SIG-M5 treated with dmso at 0.1 percent for 504 hours (cell line): Measurements from ENCODE around the gene WDHD1.
"Not testable (repeated sequence)": the region's sequence is repeated elsewhere in the genome, so short reads cannot be mapped to it uniquely, and the experiment has no call there.

Experiments used
- DNase-seq: peaks from one replicate; lab custom pipeline; 2025; ENCODE audit not compliant: unreplicated experiment; lab: John Stamatoyannopoulos, UW

The WDHD1 gene

DNA sequence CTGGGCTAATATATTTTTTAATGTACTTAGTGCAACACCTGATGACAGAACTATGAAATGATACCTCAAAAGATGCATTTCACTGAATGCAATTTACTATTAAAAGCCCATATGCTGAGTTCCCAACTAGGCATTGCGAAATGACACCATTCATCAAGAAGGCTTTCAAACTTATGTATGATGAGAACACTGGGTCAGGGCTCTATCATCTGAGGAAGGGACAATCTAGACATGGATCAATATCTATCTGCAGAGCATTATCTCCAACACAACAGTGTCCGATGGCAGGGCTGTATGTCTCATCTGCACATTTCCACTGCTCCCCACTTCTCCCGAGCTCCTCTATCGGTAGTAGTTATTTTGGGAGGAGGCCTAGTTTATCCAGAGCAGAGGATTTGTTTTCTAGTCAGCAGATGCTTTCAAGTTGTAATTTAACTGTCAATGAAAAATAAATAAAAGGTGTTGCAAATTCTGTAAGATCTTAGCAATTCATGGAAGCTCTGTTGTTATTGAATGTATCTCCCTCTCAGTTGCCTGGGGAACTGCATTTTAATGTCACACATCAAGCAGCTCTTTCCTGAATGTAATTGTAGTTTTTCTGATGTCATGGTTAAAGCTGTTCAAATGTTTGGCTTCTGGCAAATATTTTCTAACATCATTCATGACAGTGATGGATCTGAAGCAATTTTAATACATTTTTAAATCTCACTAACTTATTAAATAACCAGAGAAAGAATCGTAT, 116.9 kb downstream of the WDHD1 start:
- no peak for DNase-seq

DNA sequence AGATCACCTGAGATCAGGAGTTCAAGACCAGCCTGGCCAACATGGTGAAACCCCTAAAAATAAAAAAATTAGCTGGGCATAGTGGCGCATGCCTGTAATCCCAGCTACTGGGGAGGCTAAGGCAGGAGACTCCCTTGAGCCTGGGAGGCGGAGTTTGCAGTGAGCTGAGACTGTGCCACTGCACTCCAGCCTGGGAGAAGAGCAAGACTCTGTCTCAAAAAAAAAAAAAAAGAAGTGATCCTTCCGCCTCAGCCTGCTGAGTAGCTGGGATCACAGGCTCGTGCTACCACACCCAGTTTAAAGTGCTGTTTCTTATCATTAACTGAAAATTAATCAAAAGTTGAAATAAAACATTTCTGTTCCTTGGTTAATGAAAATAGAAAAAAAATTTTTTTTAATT, 117.9 kb downstream of the WDHD1 start:
- not testable (repeated sequence) for DNase-seq

DNA sequence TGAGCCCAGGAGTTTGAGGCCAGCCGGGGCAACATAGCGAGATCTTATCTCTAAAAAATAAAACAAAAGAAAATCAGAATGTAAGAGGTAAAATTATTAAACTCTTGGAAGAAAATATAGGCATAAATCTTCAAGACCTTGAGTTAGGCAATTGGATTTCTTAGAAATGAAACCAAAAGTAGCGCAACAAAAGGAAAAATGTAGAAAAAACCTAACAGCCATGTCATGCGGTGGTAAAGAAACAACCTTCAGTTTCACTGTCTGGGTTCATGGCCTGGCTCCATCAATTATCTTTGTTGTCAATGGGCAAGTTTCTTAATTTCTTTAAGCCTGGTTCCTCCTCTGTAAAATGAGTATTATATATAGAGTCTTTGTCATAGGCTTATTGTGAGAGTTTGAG, 118.7 kb downstream of the WDHD1 start:
- DNase-seq = no peak

DNA sequence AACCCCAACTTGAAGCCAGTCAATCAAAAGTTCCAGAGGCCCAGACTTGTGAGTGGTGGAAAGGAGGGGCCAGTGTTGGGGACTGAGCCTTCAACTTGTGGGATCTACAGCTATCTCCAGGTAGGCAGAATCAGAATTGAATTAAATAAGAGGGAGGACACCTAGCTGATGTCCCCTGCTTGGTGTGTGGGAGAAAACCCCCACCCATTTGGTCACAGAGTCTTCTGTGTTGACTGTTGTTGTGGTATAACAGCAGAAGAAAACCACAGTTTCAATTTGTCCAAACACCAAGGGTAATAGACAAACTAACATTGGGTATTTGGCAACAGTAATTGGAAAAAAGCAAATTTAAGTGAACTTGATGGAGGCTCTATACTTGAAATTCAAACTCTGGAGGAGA, 120.8 kb downstream of the WDHD1 start:
- no peak for DNase-seq

DNA sequence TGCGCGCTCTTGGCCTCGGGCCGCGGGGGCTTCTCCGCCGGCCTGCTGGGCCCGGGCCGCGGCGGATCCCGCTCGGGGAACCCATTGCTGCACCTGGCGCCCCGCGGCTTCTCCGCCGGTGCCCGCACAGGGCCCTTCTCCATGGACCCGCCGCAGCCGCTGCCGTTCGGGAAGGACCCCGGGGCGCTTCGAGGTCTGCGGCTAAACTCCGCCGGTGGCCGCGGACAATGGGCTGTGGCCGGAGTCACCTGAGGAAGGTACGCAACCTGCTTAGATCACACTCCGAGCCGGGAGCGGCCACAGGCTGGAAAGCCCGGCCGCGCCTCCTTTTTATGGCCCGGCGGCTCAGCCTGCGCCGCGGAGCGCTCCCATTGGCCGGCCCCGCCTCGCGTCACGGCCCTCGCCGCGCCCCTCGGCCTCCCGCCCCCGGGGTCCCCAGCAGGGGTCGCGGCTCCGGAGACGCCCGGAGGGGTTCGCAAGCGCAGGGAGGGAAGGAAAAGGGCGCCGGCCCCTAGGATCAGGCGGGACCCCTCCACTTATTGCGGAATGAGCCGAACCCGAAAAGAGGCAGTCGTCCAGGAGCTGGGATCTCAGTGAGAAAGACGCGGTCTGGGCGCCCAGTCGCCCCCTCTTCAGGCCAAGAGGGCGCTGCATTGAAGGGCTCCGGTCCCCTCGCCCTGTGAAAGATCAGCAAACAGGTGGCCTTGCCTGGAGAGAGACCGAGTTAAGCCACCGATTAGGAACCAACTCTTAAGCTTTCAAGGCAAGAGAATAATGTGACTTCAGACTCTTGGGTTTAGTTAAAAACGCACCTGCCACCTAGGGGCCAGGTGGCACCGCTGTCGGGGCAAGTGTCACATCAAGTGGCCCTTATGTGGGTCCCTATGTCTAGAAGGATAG, 124.1 kb downstream of the WDHD1 start, which contains the start of gene GCH1:
Gene GCH1 (minus strand): TSS at position 306 of the 900 bp plus-strand sequence. CDS start 163 bp downstream, at position 143.
- DNase-seq = peak; percentile 40

DNA sequence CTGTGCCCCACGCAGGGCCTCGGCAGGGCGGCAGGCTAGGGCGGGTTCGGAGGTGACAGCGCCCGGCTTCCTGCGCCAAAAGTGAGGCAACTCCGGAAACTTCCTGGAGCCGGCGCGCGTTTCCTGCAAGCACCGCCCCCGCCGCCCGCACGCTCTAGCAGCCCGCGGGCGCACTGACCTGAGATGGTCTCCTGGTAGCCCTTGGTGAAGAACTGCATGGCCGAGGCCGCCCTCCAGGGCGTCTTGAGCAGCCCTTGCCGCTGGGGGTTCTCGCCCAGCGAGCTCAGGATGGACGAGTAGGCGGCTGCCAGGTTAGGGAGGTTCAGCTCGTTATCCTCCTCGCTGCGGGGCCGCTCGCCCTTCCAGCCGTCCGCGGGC, 124.8 kb downstream of the WDHD1 start:
- DNase-seq = peak; percentile 61

DNA sequence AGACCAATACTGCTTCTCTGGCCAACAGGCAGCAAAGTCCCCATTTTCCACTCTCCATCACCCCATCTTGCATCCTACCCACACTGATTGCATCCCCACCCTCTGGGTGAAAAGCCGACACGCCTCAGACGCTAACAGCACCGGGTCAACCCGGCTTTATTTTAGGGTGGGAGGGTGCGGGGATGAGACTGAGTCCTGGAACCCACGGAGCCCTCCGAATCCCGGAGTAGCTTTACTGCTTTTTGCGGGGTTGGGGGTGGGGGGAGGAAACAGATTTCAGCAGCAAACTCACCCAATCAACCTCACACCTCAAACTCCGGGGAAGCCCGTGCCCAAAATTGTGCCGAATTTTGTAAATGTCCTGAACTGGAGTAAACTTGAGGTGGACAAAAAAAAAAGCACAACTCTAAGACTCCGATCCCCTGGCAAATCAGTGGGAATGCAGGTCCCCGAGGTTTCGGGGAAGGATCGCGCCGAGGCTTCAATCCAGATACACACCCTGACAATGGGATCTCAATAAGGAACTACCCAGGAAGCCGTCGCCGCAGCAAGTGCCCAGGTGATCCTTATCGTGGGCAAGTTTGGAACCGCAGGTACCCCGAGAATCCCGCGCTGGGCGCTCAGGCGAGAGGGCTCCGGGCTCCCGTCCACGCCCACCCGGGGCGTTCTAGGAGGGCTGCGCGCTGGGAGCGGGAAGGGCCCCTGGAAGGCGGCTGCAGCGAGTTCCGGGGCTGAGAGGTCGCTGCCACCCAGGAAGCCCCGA, 125.3 kb downstream of the WDHD1 start:
- no peak for DNase-seq

DNA sequence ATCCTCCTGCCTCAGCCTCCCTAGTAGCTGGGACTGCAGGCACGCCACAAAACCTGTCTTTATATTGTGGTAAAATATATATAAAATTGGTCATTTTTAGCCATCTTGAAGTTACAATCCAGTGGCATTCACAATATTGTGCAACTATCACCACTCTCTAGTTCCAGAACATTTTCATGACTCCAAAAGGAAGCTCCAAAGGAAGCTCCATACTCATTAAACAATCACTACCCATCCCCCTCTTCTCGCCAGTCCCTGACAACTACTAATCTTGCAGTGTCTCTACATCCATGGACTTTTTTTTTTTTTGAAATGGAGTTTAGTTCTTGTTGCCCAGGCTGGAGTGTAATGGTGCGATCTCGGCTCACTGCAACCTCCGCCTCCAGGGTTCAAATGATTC, 127.3 kb downstream of the WDHD1 start:
- no peak for DNase-seq

DNA sequence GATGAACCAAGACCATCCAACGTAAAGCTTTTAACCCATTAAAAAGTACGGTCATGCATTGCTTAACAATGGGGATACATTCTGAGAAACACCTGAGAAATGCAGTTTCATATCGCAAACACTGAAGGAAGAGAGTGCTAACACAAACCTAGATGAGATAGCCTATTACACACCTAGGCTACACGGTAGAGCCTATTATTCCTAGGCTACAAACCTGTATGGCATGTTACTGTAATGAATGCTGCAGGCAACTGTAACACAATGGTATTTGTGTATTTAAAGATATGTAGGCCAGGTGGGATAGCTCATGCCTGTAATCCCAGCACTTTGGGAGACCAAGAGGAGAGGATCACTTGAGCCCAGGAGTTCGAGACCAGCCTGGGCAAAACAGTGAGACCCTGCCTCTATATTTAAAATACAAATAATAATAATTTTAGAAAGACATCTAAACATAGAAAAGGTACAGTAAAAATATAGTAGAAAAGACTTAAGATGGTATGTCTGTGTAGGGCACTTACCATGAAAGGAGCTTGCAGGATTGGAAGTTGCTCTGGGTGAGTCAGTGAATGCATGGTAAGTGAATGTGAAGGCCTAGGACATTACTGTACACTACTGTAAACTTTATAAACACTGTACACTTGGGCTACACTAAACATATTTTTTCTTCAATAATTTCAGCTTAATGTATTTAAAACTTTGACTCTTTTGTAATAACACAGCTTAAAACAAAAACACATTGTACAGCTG, 128.9 kb downstream of the WDHD1 start:
- DNase-seq = not testable (repeated sequence)

DNA sequence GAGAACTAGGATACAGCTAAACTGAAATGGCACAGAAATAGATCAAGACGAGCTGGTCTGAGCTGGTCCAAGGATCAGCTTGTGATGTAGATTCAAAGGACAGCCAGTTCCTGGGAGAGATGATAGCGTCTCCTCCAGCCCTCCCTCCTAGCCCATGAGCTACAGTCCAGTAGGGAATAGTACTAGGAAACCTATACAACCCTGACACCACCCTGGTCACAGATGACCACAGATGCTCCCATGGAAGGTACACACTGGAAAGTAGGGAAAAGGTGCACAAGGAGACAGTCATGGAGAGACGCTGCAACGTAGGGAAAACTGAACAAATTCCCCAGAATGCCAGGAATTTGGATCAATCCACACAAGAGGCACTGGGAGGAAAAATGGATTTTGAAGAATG, 131.2 kb downstream of the WDHD1 start:
- no peak for DNase-seq

DNA sequence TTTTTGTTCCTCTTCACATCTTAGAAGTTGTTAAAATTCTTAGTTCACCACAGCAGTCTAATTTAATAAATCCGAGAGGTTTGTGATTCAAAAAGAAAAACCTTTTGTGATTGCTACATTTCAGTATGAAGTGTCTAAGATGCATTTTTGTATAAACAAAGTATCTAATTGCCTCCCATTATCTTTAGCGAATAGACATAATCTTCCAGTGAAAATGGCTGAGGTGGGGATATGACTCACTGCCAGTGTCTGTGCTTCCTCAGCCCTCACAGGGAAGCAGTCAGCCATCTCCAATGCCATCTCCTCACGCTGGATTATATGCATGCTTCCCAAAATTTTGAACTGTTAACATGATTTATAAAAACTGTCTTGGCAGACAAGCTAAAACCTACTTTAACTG, 131.9 kb downstream of the WDHD1 start:
- no peak for DNase-seq

DNA sequence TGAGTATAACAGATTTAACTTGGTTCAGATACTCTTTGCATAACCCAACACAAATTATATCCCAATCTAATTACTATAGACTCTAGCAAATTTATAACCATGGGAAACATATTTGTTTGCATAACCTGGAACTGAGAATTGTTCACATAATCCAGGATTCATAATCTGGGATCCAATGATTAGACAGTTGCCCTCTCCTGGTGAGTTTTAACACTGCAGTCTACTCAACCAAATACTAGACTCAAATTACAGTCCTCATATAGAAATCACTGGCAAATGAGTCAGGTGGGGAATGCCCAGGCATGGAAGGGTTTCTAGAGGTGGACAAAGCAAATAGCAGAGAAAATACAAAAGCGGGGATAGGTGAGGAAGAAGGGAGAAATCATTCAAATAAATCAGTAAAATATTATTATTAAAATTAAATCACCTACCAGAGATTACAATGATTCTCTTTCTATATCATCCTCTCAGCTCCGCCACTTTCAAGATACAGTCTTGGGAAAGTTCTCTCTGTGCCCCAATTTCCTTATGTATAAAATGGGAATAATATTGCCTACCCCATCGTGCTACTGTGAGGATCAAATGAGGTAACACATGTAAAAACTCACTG, 133.6 kb downstream of the WDHD1 start:
- DNase-seq = peak; percentile 22

DNA sequence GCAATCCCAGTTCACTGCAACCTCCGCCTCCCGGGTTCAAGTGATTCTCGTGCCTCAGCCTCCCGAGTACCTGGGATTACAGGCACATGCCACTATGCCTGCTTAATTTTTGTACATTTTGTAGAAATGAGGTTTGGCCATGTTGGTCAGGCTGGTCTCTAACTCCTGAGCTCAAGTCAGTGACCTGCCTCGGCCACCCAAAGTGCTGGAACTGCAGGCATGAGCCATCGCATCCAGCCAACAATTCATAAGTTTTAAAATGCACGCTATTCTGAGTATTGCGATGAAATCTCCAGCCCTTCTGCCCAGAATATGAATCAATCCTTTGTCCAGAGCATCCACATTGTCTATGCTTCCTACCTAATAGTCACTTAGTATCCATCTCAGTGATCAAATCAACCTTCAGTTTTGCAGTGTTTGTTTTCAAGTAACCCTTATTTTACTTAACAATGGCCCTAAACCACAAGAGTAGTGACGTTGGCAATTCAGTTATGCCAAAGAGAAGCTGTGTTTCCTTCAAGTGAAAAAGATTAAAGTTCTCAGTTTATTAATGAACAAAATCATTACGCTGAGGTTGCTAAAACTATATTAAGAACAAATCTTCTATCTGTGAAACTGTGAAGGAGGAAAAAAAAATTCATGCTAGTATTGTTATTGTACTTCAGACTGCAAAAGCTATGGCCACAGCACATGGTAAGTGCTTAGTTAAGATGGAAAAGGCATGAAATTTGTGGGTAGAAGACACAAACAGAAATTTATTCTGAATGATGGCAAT, 135.2 kb downstream of the WDHD1 start:
- no peak for DNase-seq

DNA sequence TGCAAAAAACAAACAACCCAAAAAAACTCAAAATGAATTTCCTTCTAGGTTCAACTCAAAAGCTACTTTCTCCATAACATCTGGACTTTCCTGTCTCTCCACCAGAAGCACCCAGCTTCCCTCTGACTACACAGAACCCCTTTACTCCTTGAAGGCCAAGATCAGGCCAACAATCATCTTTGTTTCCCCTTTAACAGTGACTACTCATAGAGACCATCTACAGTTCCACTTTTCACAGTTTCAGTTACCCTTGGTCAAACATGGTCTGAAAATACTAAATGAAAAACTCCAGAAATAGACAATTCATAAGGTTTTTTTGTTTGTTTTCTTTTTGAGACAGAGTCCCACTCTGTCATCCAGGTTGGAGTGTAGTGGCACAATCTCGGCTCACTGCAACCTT, 136.1 kb downstream of the WDHD1 start:
- DNase-seq = peak; percentile 4

DNA sequence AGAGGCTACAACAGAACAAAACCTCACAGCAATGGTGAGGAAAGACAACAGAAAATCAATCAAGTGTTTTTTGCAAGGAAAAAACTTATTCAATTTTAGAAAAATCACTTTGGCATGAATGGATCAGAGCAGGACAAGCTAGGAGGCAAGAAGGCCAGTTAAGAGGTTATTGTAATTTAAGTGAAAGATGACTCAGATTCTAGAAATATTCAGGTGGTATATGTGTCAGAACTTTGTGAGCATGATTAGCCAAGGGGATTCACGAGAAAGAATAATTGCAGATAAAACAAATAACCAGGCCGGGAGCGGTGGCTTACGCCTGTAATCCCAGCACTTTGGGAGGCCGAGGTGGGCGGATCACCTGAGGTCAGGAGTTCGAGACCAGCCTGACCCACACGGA, 137.0 kb downstream of the WDHD1 start:
- DNase-seq = no peak
